ENCODE results near the gene MEGF8. TPM values are rescaled to one million over a fixed set of nuclear protein-coding genes. Genes with fewer than 3 reads are reported as not detected.

Gene MEGF8
- total and polyA plus RNA-seq, 2 of the 13 experiments (the other 11 are each of a cell fraction or from before 2014, with no cell fraction given): 4.0 to 8.8 TPM

DNA sequence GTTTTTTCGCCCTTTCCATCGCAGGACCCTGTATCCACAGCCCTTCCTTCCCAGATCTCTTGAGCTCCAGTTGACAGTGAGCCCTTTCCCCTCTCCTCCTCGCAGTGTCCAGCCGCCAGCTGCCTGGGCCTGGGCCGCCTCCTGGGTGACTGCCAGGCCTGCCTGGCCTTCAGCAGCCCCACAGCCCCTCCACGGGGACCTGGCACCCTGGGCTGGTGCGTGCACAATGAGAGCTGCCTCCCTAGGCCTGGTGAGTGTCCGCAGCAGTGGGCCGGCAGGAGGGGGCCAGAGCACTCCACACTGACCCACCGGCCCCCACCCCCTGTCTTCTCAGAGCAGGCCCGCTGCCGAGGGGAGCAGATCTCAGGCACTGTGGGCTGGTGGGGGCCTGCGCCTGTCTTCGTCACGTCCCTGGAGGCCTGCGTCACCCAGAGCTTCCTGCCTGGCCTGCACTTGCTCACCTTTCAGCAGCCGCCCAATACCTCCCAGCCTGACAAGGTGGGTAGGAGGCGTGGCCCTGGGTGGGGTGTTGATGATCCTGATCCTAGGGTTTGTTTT lies 19.0 kb downstream of the MEGF8 start:
- Histone ChIP-seq H3K27ac (ENCODE audit: extremely low read length, insufficient read depth, low read length) (no peak overlapping the region), H2AFZ (ENCODE audit: low read length) (no peak overlapping the region), H3K4me1 (ENCODE audit: insufficient read depth, low read length) (no peaks in the 10 kb centered on the region), H3K4me3 (replicated peaks in 1 of 3; ENCODE audit: insufficient read depth in 1 of 3, low read depth in 2 of 3, low read length in 3 of 3) (no peak overlapping the region), H3K4me2 (ENCODE audit: low read depth, low read length) (no peak overlapping the region), H3K79me2 (ENCODE audit: insufficient read depth, low read length) (no peaks in the 10 kb centered on the region), H3K9me3 (ENCODE audit: low read length) (no peaks in the 10 kb centered on the region), H3K36me3 (replicated peaks in 1 of 2; ENCODE audit: control insufficient read depth in 1 of 2, insufficient read depth in 2 of 2, low read length in 2 of 2) (peaks cover 6 to 7% of the 10 kb centered on the region in 2 experiments; a peak in 2 of 5 replicates), H3K9ac (ENCODE audit: insufficient read depth, low read depth, low read length) (no peak overlapping the region), H3K27me3 (ENCODE audit: control insufficient read depth in 1 of 2, insufficient read depth in 2 of 2, low read length in 2 of 2) (no peaks in the 10 kb centered on the region), H4K20me1 (ENCODE audit: insufficient read depth, low read length) (no peaks in the 10 kb centered on the region)
- in situ Hi-C loops (cut with HindIII; ENCODE audit: extremely low pct_ligation_motif_present, low pct_unique_long_range_greater_than_20kb) (no loop called here), intact Hi-C loops (cut with micrococcal nuclease; ENCODE audit: unreplicated experiment) (no loop called here)
- TF ChIP-seq CENPT (CRISPR knock-in tag; IDR thresholded peaks at IDR 0.05; ENCODE audit: low read depth): no peak
- no peak for TF ChIP-seq YEATS2 (CRISPR knock-in tag; IDR thresholded peaks at IDR 0.05; ENCODE audit: borderline replicate concordance)
- no peak for TF ChIP-seq POLR2AphosphoS5 (IDR thresholded peaks at IDR 0.05; ENCODE audit: low read depth, low read length)
- TF ChIP-seq PHF21A (CRISPR knock-in tag; IDR thresholded peaks at IDR 0.05): no peak
- no peak for TF ChIP-seq TGIF2 (CRISPR knock-in tag; IDR thresholded peaks at IDR 0.05)
- no peak for TF ChIP-seq KDM5B (CRISPR knock-in tag; IDR thresholded peaks at IDR 0.05; ENCODE audit: borderline replicate concordance)
- TF ChIP-seq, protein P1, sequence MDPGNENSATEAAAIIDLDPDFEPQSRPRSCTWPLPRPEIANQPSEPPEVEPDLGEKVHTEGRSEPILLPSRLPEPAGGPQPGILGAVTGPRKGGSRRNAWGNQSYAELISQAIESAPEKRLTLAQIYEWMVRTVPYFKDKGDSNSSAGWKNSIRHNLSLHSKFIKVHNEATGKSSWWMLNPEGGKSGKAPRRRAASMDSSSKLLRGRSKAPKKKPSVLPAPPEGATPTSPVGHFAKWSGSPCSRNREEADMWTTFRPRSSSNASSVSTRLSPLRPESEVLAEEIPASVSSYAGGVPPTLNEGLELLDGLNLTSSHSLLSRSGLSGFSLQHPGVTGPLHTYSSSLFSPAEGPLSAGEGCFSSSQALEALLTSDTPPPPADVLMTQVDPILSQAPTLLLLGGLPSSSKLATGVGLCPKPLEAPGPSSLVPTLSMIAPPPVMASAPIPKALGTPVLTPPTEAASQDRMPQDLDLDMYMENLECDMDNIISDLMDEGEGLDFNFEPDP (CRISPR knock-in tag; conservative IDR thresholded peaks at IDR 0.05): no peak
- TF ChIP-seq, protein P2, sequence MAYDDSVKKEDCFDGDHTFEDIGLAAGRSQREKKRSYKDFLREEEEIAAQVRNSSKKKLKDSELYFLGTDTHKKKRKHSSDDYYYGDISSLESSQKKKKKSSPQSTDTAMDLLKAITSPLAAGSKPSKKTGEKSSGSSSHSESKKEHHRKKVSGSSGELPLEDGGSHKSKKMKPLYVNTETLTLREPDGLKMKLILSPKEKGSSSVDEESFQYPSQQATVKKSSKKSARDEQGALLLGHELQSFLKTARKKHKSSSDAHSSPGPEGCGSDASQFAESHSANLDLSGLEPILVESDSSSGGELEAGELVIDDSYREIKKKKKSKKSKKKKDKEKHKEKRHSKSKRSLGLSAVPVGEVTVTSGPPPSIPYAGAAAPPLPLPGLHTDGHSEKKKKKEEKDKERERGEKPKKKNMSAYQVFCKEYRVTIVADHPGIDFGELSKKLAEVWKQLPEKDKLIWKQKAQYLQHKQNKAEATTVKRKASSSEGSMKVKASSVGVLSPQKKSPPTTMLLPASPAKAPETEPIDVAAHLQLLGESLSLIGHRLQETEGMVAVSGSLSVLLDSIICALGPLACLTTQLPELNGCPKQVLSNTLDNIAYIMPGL (CRISPR knock-in tag; IDR thresholded peaks at IDR 0.05; ENCODE audit: borderline replicate concordance in 1 of 2, low read depth in 1 of 2): no peak
- 96% methylated on average over 10 of the region's 18 CpGs for WGBS (ENCODE audit: low lambda C conversion rate)
- BruUV-seq (replicated peaks): no TSS peak
- no peak for ATAC-seq
- POLR2A ChIA-PET: no interaction called here
- FAIRE-seq: no peak
- CTCF ChIA-PET (ENCODE audit: low intra/inter-chr PET ratio, low total read pairs): no interaction called here
- DNase-seq (ENCODE audit: low spot score): no peak
